ENCODE results near the gene RIPOR1. TPM values are rescaled to one million over a fixed set of nuclear protein-coding genes. Genes with fewer than 3 reads are reported as not detected.
A peak's percentile ranks its signal among the peaks of the same experiment; 100 is the strongest.

The RIPOR1 gene
- total and polyA plus RNA-seq, 2 experiments from 2014 or later, result 27.8 to 91.6 TPM

GRCh38 chr16:67528870-67529581 lies 397 bp downstream of the RIPOR1 start:
- Histone ChIP-seq H3K4me3 (peak overlapping the region; percentile 80), H3K27ac (peak overlapping the region; percentile 88), H2AFZ (peak overlapping the region; percentile 51), H4K20me1 (ENCODE audit: insufficient read depth) (no peaks in the 10 kb centered on the region; the same call in 1 of the 2 replicates), H3F3A (ENCODE audit: insufficient read depth) (peaks cover 3% of the 10 kb centered on the region; the same call in 1 of the 2 replicates), H3K9me3 (ENCODE audit: low read depth) (no peaks in the 10 kb centered on the region), H3K4me1 (ENCODE audit: insufficient read depth) (peaks cover 32% of the 10 kb centered on the region), H3K36me3 (ENCODE audit: low read depth) (no peaks in the 10 kb centered on the region), H3K79me2 (ENCODE audit: insufficient read depth) (peaks cover 50% of the 10 kb centered on the region), H3K9ac (peak overlapping the region; percentile 94), H3K4me2 (ENCODE audit: unreplicated experiment) (peak overlapping the region; percentile 94), H3K27me3 (replicated peaks; ENCODE audit: insufficient read depth) (no peaks in the 10 kb centered on the region), H3K9me2 (ENCODE audit: insufficient read depth) (no peaks in the 10 kb centered on the region)
- TF ChIP-seq EZH2phosphoT487 (IDR thresholded peaks at IDR 0.05; ENCODE audit: insufficient read depth, low read depth), result no peak
- no peak for TF ChIP-seq EZH2 (IDR thresholded peaks at IDR 0.05; ENCODE audit: insufficient read depth, poor library complexity, severe bottlenecking)
- in situ Hi-C loops (cut with MboI), result no loop called here
- peak; percentile 86 for DNase-seq
- WGBS, 2 experiments (ENCODE audit: low coverage in 1 of 2, low lambda C conversion rate in 2 of 2, missing lambda C conversion rate in 2 of 2), result 0 to 3% methylated on average over 24 to 44 of the region's 65 CpGs

DNA sequence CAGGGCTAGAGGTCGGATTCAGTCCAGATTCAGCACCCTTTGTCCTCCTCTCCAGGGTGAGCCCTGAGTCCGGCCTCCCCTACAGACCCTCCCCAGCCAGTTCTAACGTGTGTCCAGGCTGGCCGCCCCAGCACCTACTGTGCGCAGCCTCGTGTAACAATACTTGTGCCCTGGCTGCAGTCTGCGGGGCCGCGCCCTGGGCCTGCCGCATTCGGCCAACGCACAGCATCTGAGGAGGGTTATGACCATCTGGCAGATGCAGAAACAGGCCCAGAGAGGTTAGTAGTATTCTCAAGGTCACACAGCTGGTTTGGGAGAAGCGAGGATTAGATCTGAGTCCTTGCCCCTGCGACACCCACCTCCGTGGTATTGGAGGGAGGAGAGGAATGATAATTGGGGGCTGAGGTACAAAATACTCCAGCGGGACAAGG lies 968 bp downstream of the RIPOR1 start:
- 0 to 1% methylated on average over 16 of the region's 16 CpGs for WGBS, 2 experiments (ENCODE audit: low coverage in 1 of 2, low lambda C conversion rate in 2 of 2, missing lambda C conversion rate in 2 of 2)
- H3K9ac ChIP-seq, result peak overlapping the region; percentile 94
- no peaks in the 10 kb centered on the region for H3K36me3 ChIP-seq (ENCODE audit: low read depth)
- H3K27ac ChIP-seq, result peak overlapping the region; percentile 88
- in situ Hi-C loops (cut with MboI), result no loop called here
- no peaks in the 10 kb centered on the region; the same call in 1 of the 2 replicates for H4K20me1 ChIP-seq (ENCODE audit: insufficient read depth)
- no peaks in the 10 kb centered on the region for H3K9me3 ChIP-seq (ENCODE audit: low read depth)
- H3K79me2 ChIP-seq (ENCODE audit: insufficient read depth), result peaks cover 56% of the 10 kb centered on the region
- H3K27me3 ChIP-seq (replicated peaks; ENCODE audit: insufficient read depth), result no peaks in the 10 kb centered on the region
- peaks cover 32% of the 10 kb centered on the region for H3K4me1 ChIP-seq (ENCODE audit: insufficient read depth)
- peak; percentile 65 for DNase-seq
- no peaks in the 10 kb centered on the region for H3K9me2 ChIP-seq (ENCODE audit: insufficient read depth)
- H3K4me3 ChIP-seq, result peak overlapping the region; percentile 80
- peak overlapping the region; percentile 51 for H2AFZ ChIP-seq
- no peak for TF ChIP-seq EZH2 (IDR thresholded peaks at IDR 0.05; ENCODE audit: insufficient read depth, poor library complexity, severe bottlenecking)
- no peak for TF ChIP-seq EZH2phosphoT487 (IDR thresholded peaks at IDR 0.05; ENCODE audit: insufficient read depth, low read depth)
- peak overlapping the region; percentile 94 for H3K4me2 ChIP-seq (ENCODE audit: unreplicated experiment)
- H3F3A ChIP-seq (ENCODE audit: insufficient read depth), result peaks cover 9% of the 10 kb centered on the region; the same call in 1 of the 2 replicates

DNA sequence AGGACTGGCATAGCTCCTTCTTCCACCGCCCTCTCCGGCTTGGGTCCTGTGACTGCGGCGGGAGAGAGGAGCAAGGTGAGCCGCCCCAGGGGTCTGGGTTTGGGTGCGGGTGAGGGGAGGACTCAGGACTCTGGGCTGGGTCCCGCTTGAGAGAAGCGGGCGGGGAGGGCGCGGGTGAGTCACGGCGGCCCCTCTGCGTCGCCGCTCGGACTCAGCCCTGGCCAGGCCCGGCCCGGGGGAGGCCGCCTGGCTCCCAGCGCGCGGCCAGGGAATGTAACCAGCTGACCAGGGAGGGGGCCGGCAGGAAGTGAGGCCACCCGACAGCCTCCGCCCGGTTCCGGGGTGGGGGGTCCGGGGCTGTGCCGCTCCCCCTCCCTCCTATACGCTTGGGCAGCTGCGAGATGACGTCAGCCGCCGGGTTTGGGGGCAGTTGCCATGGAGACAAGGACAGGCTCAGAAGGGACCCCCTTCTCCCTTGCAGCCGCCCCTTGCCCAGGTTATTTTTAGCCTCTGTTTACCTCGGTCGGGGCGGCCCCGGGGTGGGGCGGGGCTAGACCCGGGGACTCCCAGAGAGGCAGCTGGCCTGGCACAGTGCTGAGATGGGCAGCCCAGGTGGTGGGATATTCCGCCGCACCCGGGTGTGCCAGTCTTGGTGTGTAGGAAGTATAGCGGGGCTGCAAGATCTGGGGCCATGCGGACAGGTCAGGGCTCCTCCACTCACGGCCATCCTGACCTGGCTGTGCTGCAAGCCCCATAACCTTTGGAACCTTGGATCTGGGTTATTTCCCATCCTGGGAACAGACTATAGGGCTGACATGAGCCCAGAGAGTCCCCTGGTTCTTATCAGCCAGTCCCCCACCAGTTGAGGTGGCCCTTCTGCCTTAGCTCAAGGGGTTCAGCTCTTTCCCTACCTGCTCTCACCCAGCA lies 1.6 kb downstream of the RIPOR1 start:
- Histone ChIP-seq H3K9me2 (ENCODE audit: insufficient read depth) (no peaks in the 10 kb centered on the region), H3K4me3 (peak overlapping the region; percentile 80), H3K27me3 (replicated peaks; ENCODE audit: insufficient read depth) (no peaks in the 10 kb centered on the region), H4K20me1 (ENCODE audit: insufficient read depth) (no peaks in the 10 kb centered on the region; the same call in 1 of the 2 replicates), H3K9ac (peak overlapping the region; percentile 94), H3K4me1 (ENCODE audit: insufficient read depth) (peaks cover 32% of the 10 kb centered on the region), H3K27ac (peak overlapping the region; percentile 88), H3K9me3 (ENCODE audit: low read depth) (no peaks in the 10 kb centered on the region), H3K79me2 (ENCODE audit: insufficient read depth) (peaks cover 62% of the 10 kb centered on the region), H2AFZ (peak overlapping the region; percentile 51), H3K4me2 (ENCODE audit: unreplicated experiment) (peak overlapping the region; percentile 94), H3K36me3 (ENCODE audit: low read depth) (no peaks in the 10 kb centered on the region), H3F3A (ENCODE audit: insufficient read depth) (peaks cover 9% of the 10 kb centered on the region; the same call in 1 of the 2 replicates)
- peak; percentile 89 for DNase-seq
- in situ Hi-C loops (cut with MboI), result no loop called here
- 6 to 7% methylated on average over 31 to 46 of the region's 48 CpGs for WGBS, 2 experiments (ENCODE audit: low coverage in 1 of 2, low lambda C conversion rate in 2 of 2, missing lambda C conversion rate in 2 of 2)
- TF ChIP-seq EZH2phosphoT487 (IDR thresholded peaks at IDR 0.05; ENCODE audit: insufficient read depth, low read depth) (no peak), EZH2 (IDR thresholded peaks at IDR 0.05; ENCODE audit: insufficient read depth, poor library complexity, severe bottlenecking) (no peak)

GRCh38 chr16:67531247-67531646 lies 2.6 kb downstream of the RIPOR1 start:
- TF ChIP-seq EZH2phosphoT487 (IDR thresholded peaks at IDR 0.05; ENCODE audit: insufficient read depth, low read depth) (no peak), EZH2 (IDR thresholded peaks at IDR 0.05; ENCODE audit: insufficient read depth, poor library complexity, severe bottlenecking) (no peak)
- Histone ChIP-seq H3K4me3 (peak overlapping the region; percentile 80), H3K36me3 (ENCODE audit: low read depth) (no peaks in the 10 kb centered on the region), H3K27ac (peak overlapping the region; percentile 88; the same call in 1 of the 2 replicates), H3K4me2 (ENCODE audit: unreplicated experiment) (peak overlapping the region; percentile 94), H3K9me3 (ENCODE audit: low read depth) (no peaks in the 10 kb centered on the region), H3K9ac (peak overlapping the region; percentile 94), H2AFZ (no peak overlapping the region), H3K79me2 (ENCODE audit: insufficient read depth) (peaks cover 72% of the 10 kb centered on the region), H3F3A (ENCODE audit: insufficient read depth) (peaks cover 9% of the 10 kb centered on the region; the same call in 1 of the 2 replicates), H4K20me1 (ENCODE audit: insufficient read depth) (no peaks in the 10 kb centered on the region; the same call in 1 of the 2 replicates), H3K27me3 (replicated peaks; ENCODE audit: insufficient read depth) (no peaks in the 10 kb centered on the region), H3K9me2 (ENCODE audit: insufficient read depth) (no peaks in the 10 kb centered on the region), H3K4me1 (ENCODE audit: insufficient read depth) (peaks cover 32% of the 10 kb centered on the region)
- WGBS, 2 experiments (ENCODE audit: low coverage in 1 of 2, low lambda C conversion rate in 2 of 2, missing lambda C conversion rate in 2 of 2), result 73 to 76% methylated on average over 4 of the region's 4 CpGs
- no peak for DNase-seq
- in situ Hi-C loops (cut with MboI), result no loop called here

Measured in GM23248 (cell line).